A673 (cell line): ENCODE data around the gene KCNMA1. TPM values are rescaled to one million over a fixed set of nuclear protein-coding genes. Genes with fewer than 3 reads are reported as not detected.

ENCODE experiments used
- BruUV-seq: library from RNA; stranded (reverse); fragments of 400-500 nt; replicated peaks from 2 replicates; lab custom pipeline; 2021; lab: Mats Ljungman, UMichigan
- CTCF ChIA-PET: fragments of 300-600 bp; sonication (Branson Sonifier 250); formaldehyde crosslinking; loops from one replicate; lab custom pipeline; 2022; ENCODE audit warnings: antibody characterized with exemption; lab: Charles Lee
- POLR2A ChIA-PET: fragments of 300-600 bp; sonication (Branson Sonifier 250); formaldehyde crosslinking; loops from one replicate; lab custom pipeline; 2022; ENCODE audit warnings: antibody characterized with exemption; ENCODE audit not compliant: low non-redundant PET; lab: Charles Lee
- DNase-seq: peaks from one replicate; pipeline ENCODE4 v3.0.0-alpha.2; 2015; ENCODE audit warnings: low spot score
- H3K27ac ChIP-seq: fragments of 200-600 bp; sonication (generic); 2 replicates; pipeline ENCODE4 v1.5.1; 2016; ENCODE audit warnings: mixed run types, low read depth, mild to moderate bottlenecking, mixed read lengths, antibody characterized with exemption, low read length; ENCODE audit not compliant: poor library complexity, severe bottlenecking
- H3K27me3 ChIP-seq: fragments of 200-600 bp; sonication (generic); replicated peaks from 2 replicates; pipeline ENCODE4 v1.6.1; 2017; ENCODE audit warnings: mixed run types, low read depth, mild to moderate bottlenecking, mixed read lengths, antibody characterized with exemption, low read length; ENCODE audit not compliant: insufficient read depth, poor library complexity
- H3K36me3 ChIP-seq: fragments of 200-600 bp; sonication (generic); 2 replicates; pipeline ENCODE4 v1.6.1; 2016; ENCODE audit warnings: mixed run types, mild to moderate bottlenecking, mixed read lengths, antibody characterized with exemption, low read length; ENCODE audit not compliant: insufficient read depth, poor library complexity, severe bottlenecking
- H3K4me1 ChIP-seq: fragments of 200-600 bp; sonication (generic); 2 replicates; pipeline ENCODE4 v1.6.1; 2017; ENCODE audit warnings: mixed run types, mild to moderate bottlenecking, mixed read lengths, antibody characterized with exemption, low read length; ENCODE audit not compliant: insufficient read depth, poor library complexity, severe bottlenecking
- H3K4me3 ChIP-seq: fragments of 200-600 bp; sonication (generic); 2 replicates; pipeline ENCODE4 v1.5.1; 2016; ENCODE audit warnings: low read depth, mixed run types, mild to moderate bottlenecking, mixed read lengths, low read length; ENCODE audit not compliant: poor library complexity, severe bottlenecking
- H3K9me3 ChIP-seq: fragments of 200-600 bp; sonication (generic); 2 replicates; pipeline ENCODE4 v1.6.1; 2016; ENCODE audit warnings: mixed run types, low read depth, mild to moderate bottlenecking, mixed read lengths, antibody characterized with exemption, low read length; ENCODE audit not compliant: poor library complexity, severe bottlenecking
- EZH2 ChIP-seq: fragments of 200-600 bp; sonication (generic); IDR thresholded peaks from 2 replicates; pipeline ENCODE4 v1.6.1; 2017; ENCODE audit warnings: borderline replicate concordance, low read depth, mild to moderate bottlenecking, mixed read lengths, antibody characterized with exemption, low read length; ENCODE audit not compliant: poor library complexity, severe bottlenecking
- intact Hi-C: fragments of 100-400 bp; cut with micrococcal nuclease; formaldehyde crosslinking; loops from one replicate; pipeline ENCODE4 v1.10.0; 2022; ENCODE audit not compliant: unreplicated experiment
- total RNA-seq: library from RNA; stranded (reverse); gene quantifications from 2 replicates; pipeline ENCODE4 v1.2.3, GENCODE V29; 2021
- TF ChIP-seq, protein P1 (sequence below): fragments of 300-800, 200-600 bp; sonication (generic); conservative IDR thresholded peaks from 2 replicates; pipeline ENCODE4 v1.5.1; 2017; ENCODE audit warnings: low read depth, mild to moderate bottlenecking, antibody characterized with exemption, low read length, moderate library complexity, mixed read lengths

The KCNMA1 gene
- total RNA-seq, 1 experiment from 2014 or later = 0.84 TPM

DNA sequence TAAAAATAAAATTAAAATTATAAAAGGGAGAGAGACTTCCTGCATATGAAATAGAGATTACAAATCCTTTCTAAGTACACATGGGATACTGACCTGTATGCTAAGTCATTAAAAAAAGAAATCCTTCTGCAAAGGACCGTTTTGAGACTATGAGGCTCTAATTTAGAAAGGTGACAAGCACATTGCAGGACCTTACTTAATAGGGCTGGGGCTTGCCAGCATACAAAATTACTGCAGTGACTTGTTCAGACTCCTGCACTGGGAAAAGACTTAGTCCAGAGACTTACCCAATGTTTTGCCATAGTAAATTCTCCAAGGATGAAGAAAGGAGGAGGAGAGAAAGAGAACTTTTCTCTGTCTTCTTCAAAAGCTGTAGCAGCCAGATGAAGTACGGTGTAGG lies 193.6 kb downstream of the KCNMA1 start:
- Histone ChIP-seq H3K27ac (no peak overlapping the region), H3K9me3 (no peaks in the 10 kb centered on the region), H3K36me3 (no peaks in the 10 kb centered on the region), H3K4me1 (no peaks in the 10 kb centered on the region), H3K4me3 (no peak overlapping the region), H3K27me3 (no peaks in the 10 kb centered on the region)
- ChIA-PET POLR2A (no interaction called here), CTCF (no interaction called here)
- no peak for DNase-seq
- no TSS peak for BruUV-seq
- no peak for TF ChIP-seq EZH2
- TF ChIP-seq, protein P1, sequence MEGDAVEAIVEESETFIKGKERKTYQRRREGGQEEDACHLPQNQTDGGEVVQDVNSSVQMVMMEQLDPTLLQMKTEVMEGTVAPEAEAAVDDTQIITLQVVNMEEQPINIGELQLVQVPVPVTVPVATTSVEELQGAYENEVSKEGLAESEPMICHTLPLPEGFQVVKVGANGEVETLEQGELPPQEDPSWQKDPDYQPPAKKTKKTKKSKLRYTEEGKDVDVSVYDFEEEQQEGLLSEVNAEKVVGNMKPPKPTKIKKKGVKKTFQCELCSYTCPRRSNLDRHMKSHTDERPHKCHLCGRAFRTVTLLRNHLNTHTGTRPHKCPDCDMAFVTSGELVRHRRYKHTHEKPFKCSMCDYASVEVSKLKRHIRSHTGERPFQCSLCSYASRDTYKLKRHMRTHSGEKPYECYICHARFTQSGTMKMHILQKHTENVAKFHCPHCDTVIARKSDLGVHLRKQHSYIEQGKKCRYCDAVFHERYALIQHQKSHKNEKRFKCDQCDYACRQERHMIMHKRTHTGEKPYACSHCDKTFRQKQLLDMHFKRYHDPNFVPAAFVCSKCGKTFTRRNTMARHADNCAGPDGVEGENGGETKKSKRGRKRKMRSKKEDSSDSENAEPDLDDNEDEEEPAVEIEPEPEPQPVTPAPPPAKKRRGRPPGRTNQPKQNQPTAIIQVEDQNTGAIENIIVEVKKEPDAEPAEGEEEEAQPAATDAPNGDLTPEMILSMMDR = no peak
- intact Hi-C loops = no loop called here

DNA sequence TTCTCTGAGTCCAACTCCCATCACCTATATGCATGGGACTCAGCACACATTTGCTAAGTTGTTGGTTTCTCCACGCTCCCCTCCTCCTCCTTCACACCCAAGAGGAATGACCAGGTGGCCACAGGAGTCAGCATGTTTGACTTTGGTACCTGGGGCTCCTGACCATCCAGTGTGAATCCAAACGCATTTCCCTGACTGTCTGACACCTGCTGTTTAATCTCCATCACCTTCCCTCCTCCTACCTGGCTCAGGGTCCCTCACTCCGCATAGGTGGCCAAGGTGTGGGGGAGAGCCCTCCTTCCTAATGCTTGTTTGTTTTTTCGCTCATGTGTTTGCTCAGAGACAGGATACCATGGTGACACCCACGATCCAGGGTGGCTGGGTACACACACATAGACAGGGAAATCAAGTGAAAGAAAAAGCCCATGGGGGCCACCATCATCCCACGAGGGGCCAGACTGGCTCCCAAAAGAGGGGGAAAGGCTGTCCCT lies 194.9 kb downstream of the KCNMA1 start:
- intact Hi-C loops = no loop called here
- no peak for TF ChIP-seq EZH2
- TF ChIP-seq, protein P1 = no peak
- ChIA-PET CTCF (no interaction called here), POLR2A (no interaction called here)
- no peak overlapping the region for H3K4me3 ChIP-seq
- no peak overlapping the region for H3K27ac ChIP-seq
- no TSS peak for BruUV-seq
- H3K4me1 ChIP-seq = no peaks in the 10 kb centered on the region
- H3K36me3 ChIP-seq = no peaks in the 10 kb centered on the region
- no peaks in the 10 kb centered on the region for H3K9me3 ChIP-seq
- H3K27me3 ChIP-seq = no peaks in the 10 kb centered on the region
- DNase-seq = no peak

DNA sequence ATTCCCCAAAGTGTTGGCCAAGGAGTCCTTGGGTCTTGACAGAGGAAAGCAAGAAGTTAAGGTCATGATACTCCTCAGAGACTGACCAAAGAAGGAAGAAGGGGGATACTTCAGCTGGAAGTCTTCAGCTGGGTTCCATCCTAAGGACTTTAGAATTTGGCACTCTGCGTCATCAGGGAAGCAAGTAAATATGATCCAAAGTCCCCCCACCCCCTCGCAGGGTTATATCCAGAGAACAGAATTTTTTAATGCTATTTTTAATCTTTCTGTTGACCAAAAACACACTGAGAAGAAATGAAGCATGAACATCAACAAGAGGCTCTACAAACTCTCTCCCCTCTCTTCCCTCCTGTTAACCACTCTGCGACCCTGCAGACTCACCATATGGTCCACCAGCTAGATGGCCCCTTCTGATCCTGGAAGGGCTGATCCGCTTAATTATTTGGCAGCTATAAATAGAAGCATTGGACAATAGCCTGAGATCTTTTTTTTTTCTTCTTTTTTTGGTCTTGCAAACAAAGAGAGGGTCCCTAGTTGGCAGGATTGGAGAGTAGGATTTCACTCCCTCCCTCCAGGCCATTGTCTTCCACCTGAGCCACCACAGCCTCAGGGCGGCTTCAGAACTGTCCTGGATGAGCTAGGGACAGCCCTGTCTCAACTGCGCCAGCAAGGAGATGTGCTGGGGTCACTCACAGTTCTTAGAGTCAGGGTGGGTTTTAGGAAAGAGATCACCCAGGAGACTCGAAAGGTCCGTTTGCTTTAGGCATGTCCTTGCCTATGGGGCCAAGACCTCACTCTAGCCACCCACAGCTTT lies 196.0 kb downstream of the KCNMA1 start:
- no peaks in the 10 kb centered on the region for H3K36me3 ChIP-seq
- POLR2A ChIA-PET = no interaction called here
- TF ChIP-seq, protein P1 = no peak
- TF ChIP-seq EZH2 = no peak
- CTCF ChIA-PET = no interaction called here
- no peaks in the 10 kb centered on the region for H3K27me3 ChIP-seq
- no TSS peak for BruUV-seq
- H3K27ac ChIP-seq = no peak overlapping the region
- no peaks in the 10 kb centered on the region for H3K9me3 ChIP-seq
- intact Hi-C loops = no loop called here
- no peak overlapping the region for H3K4me3 ChIP-seq
- DNase-seq = no peak
- H3K4me1 ChIP-seq = no peaks in the 10 kb centered on the region
